IMR-90 (cell line): ENCODE data around the gene FOXP1. TPM values are rescaled to one million over a fixed set of nuclear protein-coding genes. Genes with fewer than 3 reads are reported as not detected.

ENCODE experiments used
- ATAC-seq: fragments of 200-7000 bp; cut with Tn5 transposase; 2 replicates; pipeline ENCODE4 v1.9.1; 2020; ENCODE audit warnings: low read depth, mild to moderate bottlenecking, moderate library complexity
- BruUV-seq: library from RNA; stranded (reverse); fragments of 400-500 nt; replicated peaks from 2 replicates; lab custom pipeline; 2021; lab: Mats Ljungman, UMichigan
- CTCF ChIA-PET: fragments of 300-600 bp; formaldehyde crosslinking; extraction: SDS; loops from one replicate; lab custom pipeline; 2021; ENCODE audit warnings: antibody characterized with exemption; lab: Yijun Ruan, JAX
- POLR2A ChIA-PET: fragments of 300-600 bp; sonication (Branson Sonifier 250); formaldehyde crosslinking; loops from one replicate; lab custom pipeline; 2022; ENCODE audit warnings: antibody characterized with exemption; ENCODE audit not compliant: unreplicated experiment; lab: Charles Lee
- DNase-seq: peaks from one replicate; pipeline ENCODE4 v3.0.0; 2013
- H2AFZ ChIP-seq: replicated peaks from 2 replicates; pipeline ENCODE3; 2013; ENCODE audit warnings: low read length, mild to moderate bottlenecking; ENCODE audit not compliant: poor library complexity
- H2AK5ac ChIP-seq: 2 replicates; pipeline ENCODE4 v1.6.1; 2013; ENCODE audit warnings: low read depth, low read length, inconsistent platforms
- H2AK9ac ChIP-seq: replicated peaks from 2 replicates; pipeline ENCODE3; 2013; ENCODE audit warnings: mild to moderate bottlenecking, low read depth, low read length, moderate library complexity; ENCODE audit not compliant: poor library complexity
- H2BK120ac ChIP-seq: 2 replicates; pipeline ENCODE4 v1.6.1; 2013; ENCODE audit warnings: low read depth, low read length, inconsistent platforms
- H2BK15ac ChIP-seq: 3 replicates; pipeline ENCODE4 v1.6.1; 2013; ENCODE audit warnings: low read depth, low read length, inconsistent platforms
- H2BK20ac ChIP-seq: 2 replicates; pipeline ENCODE4 v1.6.1; 2013; ENCODE audit warnings: low read depth, mild to moderate bottlenecking, inconsistent platforms, low read length, moderate library complexity
- H2BK5ac ChIP-seq: 2 replicates; pipeline ENCODE4 v1.6.1; 2013; ENCODE audit warnings: mild to moderate bottlenecking, low read depth, low read length, inconsistent platforms; ENCODE audit not compliant: poor library complexity, severe bottlenecking
- H3K14ac ChIP-seq: replicated peaks from 2 replicates; pipeline ENCODE4 v1.6.1; 2013; ENCODE audit warnings: low read depth, low read length, inconsistent platforms
- H3K18ac ChIP-seq: 2 replicates; pipeline ENCODE4 v1.6.1; 2013; ENCODE audit warnings: low read depth, low read length, control low read depth
- H3K23ac ChIP-seq: 2 replicates; pipeline ENCODE4 v1.6.1; 2013; ENCODE audit warnings: low read depth, low read length, inconsistent platforms
- H3K27ac ChIP-seq: 2 replicates; pipeline ENCODE4 v1.5.1; 2013; ENCODE audit warnings: mild to moderate bottlenecking, control low read depth, low read length; ENCODE audit not compliant: insufficient read depth
- H3K27me3 ChIP-seq: 2 replicates; pipeline ENCODE4 v1.6.1; 2013; ENCODE audit warnings: low read length; ENCODE audit not compliant: control insufficient read depth, insufficient read depth
- H3K36me3 ChIP-seq: 2 replicates; pipeline ENCODE4 v1.6.1; 2013; ENCODE audit warnings: low read length, mixed read lengths; ENCODE audit not compliant: control insufficient read depth, insufficient read depth
- H3K4ac ChIP-seq: 2 replicates; pipeline ENCODE4 v1.6.1; 2013; ENCODE audit warnings: low read depth, low read length, inconsistent platforms
- H3K4me1 ChIP-seq: 2 replicates; pipeline ENCODE4 v1.6.1; 2013; ENCODE audit warnings: low read length, mixed read lengths; ENCODE audit not compliant: control insufficient read depth, insufficient read depth
- H3K4me2 ChIP-seq: 2 replicates; pipeline ENCODE4 v1.6.1; 2013; ENCODE audit warnings: low read depth, mild to moderate bottlenecking, control low read depth, low read length, moderate library complexity
- H3K4me3 ChIP-seq: 2 replicates; pipeline ENCODE4 v1.5.1; 2013; ENCODE audit warnings: low read depth, mild to moderate bottlenecking, control low read depth, low read length, moderate library complexity; ENCODE audit not compliant: insufficient read depth
- H3K56ac ChIP-seq: 2 replicates; pipeline ENCODE4 v1.6.1; 2013; ENCODE audit warnings: low read length, inconsistent platforms; ENCODE audit not compliant: insufficient read depth; ENCODE audit errors: extremely low read depth
- H3K79me1 ChIP-seq, 2 experiments: 2 replicates each; pipeline ENCODE4 v1.6.1; 2013; ENCODE audit warnings: low read length in 2 of 2, inconsistent platforms in 1 of 2, low read depth in 1 of 2
- H3K9ac ChIP-seq: 2 replicates; pipeline ENCODE4 v1.6.1; 2013; ENCODE audit warnings: low read depth, low read length, control low read depth
- H3K9me1 ChIP-seq: 2 replicates; pipeline ENCODE4 v1.6.1; 2013; ENCODE audit warnings: low read length, inconsistent platforms; ENCODE audit not compliant: insufficient read depth
- H3K9me3 ChIP-seq: 2 replicates; pipeline ENCODE4 v1.6.1; 2013; ENCODE audit warnings: low read length; ENCODE audit not compliant: control insufficient read depth, insufficient read depth
- H4K20me1 ChIP-seq: 2 replicates; pipeline ENCODE4 v1.6.1; 2013; ENCODE audit warnings: low read length, inconsistent platforms; ENCODE audit not compliant: insufficient read depth
- H4K5ac ChIP-seq: 2 replicates; pipeline ENCODE4 v1.6.1; 2013; ENCODE audit warnings: mild to moderate bottlenecking, low read depth, low read length, control low read depth
- H4K8ac ChIP-seq, 2 experiments: 2 replicates each; pipeline ENCODE4 v1.6.1; 2013; ENCODE audit warnings: low read depth in 2 of 2, low read length in 2 of 2, control low read depth in 1 of 2, inconsistent platforms in 1 of 2
- H4K91ac ChIP-seq: 2 replicates; pipeline ENCODE4 v1.6.1; 2013; ENCODE audit warnings: low read depth, low read length, inconsistent platforms; ENCODE audit not compliant: insufficient read depth
- BHLHE40 ChIP-seq: fragments of 150-350 bp; IDR thresholded peaks from 2 replicates; pipeline ENCODE4 v1.6.1; 2016; ENCODE audit warnings: mild to moderate bottlenecking, low read depth, low read length
- CEBPB ChIP-seq: IDR thresholded peaks from 2 replicates; pipeline ENCODE4 v1.6.1; 2012; ENCODE audit warnings: low read depth, low read length, improper control_type of control experiment
- CHD1 ChIP-seq: IDR thresholded peaks from 2 replicates; pipeline ENCODE4 v1.6.1; 2012; ENCODE audit warnings: low read depth, low read length, improper control_type of control experiment
- CTCF ChIP-seq: conservative IDR thresholded peaks from 2 replicates; pipeline ENCODE4 v1.5.1; 2012; ENCODE audit warnings: mild to moderate bottlenecking, low read depth, low read length, improper control_type of control experiment
- ELK1 ChIP-seq: fragments of 150-350 bp; IDR thresholded peaks from 2 replicates; pipeline ENCODE4 v1.6.1; 2016; ENCODE audit warnings: low read depth, mild to moderate bottlenecking, low read length, moderate library complexity, borderline replicate concordance
- FOS ChIP-seq: fragments of 150-350 bp; IDR thresholded peaks from 2 replicates; pipeline ENCODE4 v1.6.1; 2016; ENCODE audit warnings: low read depth, low read length
- MAFK ChIP-seq: IDR thresholded peaks from 2 replicates; pipeline ENCODE4 v1.6.1; 2012; ENCODE audit warnings: low read depth, low read length, improper control_type of control experiment
- MAZ ChIP-seq: IDR thresholded peaks from 2 replicates; pipeline ENCODE4 v1.6.1; 2012; ENCODE audit warnings: low read depth, mild to moderate bottlenecking, low read length, improper control_type of control experiment, moderate library complexity, borderline replicate concordance
- MXI1 ChIP-seq: IDR thresholded peaks from 2 replicates; pipeline ENCODE4 v1.6.1; 2012; ENCODE audit warnings: low read depth, mild to moderate bottlenecking, low read length, moderate library complexity, borderline replicate concordance
- NFE2L2 ChIP-seq: fragments of 150-350 bp; IDR thresholded peaks from 2 replicates; pipeline ENCODE4 v1.6.1; 2016; ENCODE audit warnings: low read depth, mild to moderate bottlenecking, low read length
- POLR2A ChIP-seq: IDR thresholded peaks from 2 replicates; pipeline ENCODE4 v1.6.1; 2012; ENCODE audit warnings: mild to moderate bottlenecking, low read depth, low read length
- RAD21 ChIP-seq: IDR thresholded peaks from 2 replicates; pipeline ENCODE4 v1.6.1; 2012; ENCODE audit warnings: low read length, improper control_type of control experiment
- RCOR1 ChIP-seq: IDR thresholded peaks from 2 replicates; pipeline ENCODE4 v1.6.1; 2012; ENCODE audit warnings: mild to moderate bottlenecking, low read length, improper control_type of control experiment; ENCODE audit not compliant: insufficient replicate concordance
- RFX5 ChIP-seq: IDR thresholded peaks from 2 replicates; pipeline ENCODE4 v1.8.0; 2012; ENCODE audit warnings: low read depth, mild to moderate bottlenecking, low read length, moderate library complexity
- SMC3 ChIP-seq: fragments of 150-350 bp; IDR thresholded peaks from 2 replicates; pipeline ENCODE4 v1.6.1; 2016; ENCODE audit warnings: low read depth, mild to moderate bottlenecking, antibody characterized with exemption, low read length, moderate library complexity
- USF2 ChIP-seq: fragments of 150-350 bp; IDR thresholded peaks from 2 replicates; pipeline ENCODE4 v1.6.1; 2017; ENCODE audit warnings: mild to moderate bottlenecking, antibody characterized with exemption, low read length, low read depth
- WGBS, 2 experiments: methylation state at CpG; one replicate each; pipeline versions ENCODE4 v1.1.5 to v1.1.7; 2013; ENCODE audit warnings: missing lambda C conversion rate in 2 of 2; ENCODE audit not compliant: insufficient read length in 1 of 2; ENCODE audit errors: extremely low coverage in 2 of 2; 5-methylcytosine and 5-hydroxymethylcytosine counted together
- dilution Hi-C: fragments of 300-500 bp; cut with HindIII; formaldehyde crosslinking; loops from one replicate; pipeline ENCODE4 v1.14.3; 2018; ENCODE audit warnings: low sequenced_read_pairs; ENCODE audit not compliant: unreplicated experiment
- in situ Hi-C: fragments of 300-500 bp; cut with MboI; formaldehyde crosslinking; loops from 3 replicates; pipeline ENCODE4 v1.14.3; 2019; ENCODE audit warnings: low sequenced_read_pairs, inconsistent platforms, mixed read lengths
- intact Hi-C: fragments of 100-400 bp; cut with micrococcal nuclease; formaldehyde crosslinking; loops from 2 replicates; pipeline ENCODE4 v1.10.0; 2022
- polyA plus RNA-seq, 3 experiments: library from polyadenylated mRNA; depleted of rRNA; stranded (reverse); fragments of >200 nt; gene quantifications; 2 replicates each; pipeline ENCODE4 v1.2.3, GENCODE V29; 2012; ENCODE audit warnings: low replicate concordance in 1 of 3
- total RNA-seq: library from RNA; depleted of rRNA; stranded (reverse); fragments of >200 nt; gene quantifications from 2 replicates; pipeline ENCODE4 v1.2.3, GENCODE V29; 2012

FOXP1 gene
- total and polyA plus RNA-seq, 2 of the 4 experiments (the other 2 are of a cell fraction), result 37.0 to 132 TPM

- Histone ChIP-seq H3K4me2 (no peak overlapping the region), H3K4ac (no peak overlapping the region), H3K4me3 (no peak overlapping the region), H3K23ac (no peak overlapping the region), H3K79me1 (peaks cover 24 to 42% of the 10 kb centered on the region in 2 experiments; a peak in 3 of 4 replicates), H3K36me3 (no peaks in the 10 kb centered on the region), H2AK9ac (no peak overlapping the region), H4K91ac (no peak overlapping the region), H3K9me3 (no peaks in the 10 kb centered on the region), H3K18ac (no peak overlapping the region; the same call in 1 of the 2 replicates), H3K9me1 (no peaks in the 10 kb centered on the region), H2BK15ac (no peak overlapping the region), H2BK120ac (no peak overlapping the region), H4K5ac (peak overlapping the region; percentile 37; the same call in 1 of the 2 replicates), H3K56ac (no peak overlapping the region), H3K27me3 (no peaks in the 10 kb centered on the region), H4K8ac (no peak overlapping the region), H2AK5ac (no peak overlapping the region), H3K9ac (no peak overlapping the region), H3K14ac (peak overlapping the region; percentile 49; the same call in 1 of the 2 replicates), H3K4me1 (peaks cover 4% of the 10 kb centered on the region; the same call in 1 of the 2 replicates), H2BK5ac (no peak overlapping the region), H4K20me1 (no peaks in the 10 kb centered on the region), H2BK20ac (no peak overlapping the region), H3K27ac (no peak overlapping the region), H2AFZ (no peak overlapping the region)
- WGBS, 2 experiments, result 100% methylated on average over 1 of the region's 8 CpGs; no CpG with 5 or more reads in 1 of the 2 experiments
- ChIA-PET POLR2A (no interaction called here), CTCF (no interaction called here)
- BruUV-seq, result no TSS peak
- ATAC-seq, result no peak
- TF ChIP-seq CTCF, result no peak
- TF ChIP-seq RFX5, result no peak
- no peak for TF ChIP-seq MAZ
- TF ChIP-seq POLR2A, result no peak
- no peak for TF ChIP-seq CHD1
- no peak for TF ChIP-seq BHLHE40
- no peak for TF ChIP-seq ELK1
- no peak for TF ChIP-seq FOS
- TF ChIP-seq MXI1, result no peak
- TF ChIP-seq RCOR1, result no peak
- TF ChIP-seq MAFK, result no peak
- TF ChIP-seq RAD21, result no peak
- TF ChIP-seq USF2, result no peak
- TF ChIP-seq CEBPB, result no peak
- no peak for TF ChIP-seq NFE2L2
- no peak for TF ChIP-seq SMC3
- DNase-seq, result no peak
- dilution Hi-C loops (no loop called here), in situ Hi-C loops (no loop called here), intact Hi-C loops (loop anchor here (10.0 kb wide), 1 partner anchor 345 kb away; the partner anchor contains the start of gene FOXP1)
Measured at GRCh38 chr3:71240034-71240433, 343.5 kb downstream of the FOXP1 start.
